HG03064 (cell line): ENCODE measurements around the gene ARMCX6.
A peak's percentile ranks its signal among the peaks of the same experiment; 100 is the strongest.
"Not testable (repeated sequence)": the region's sequence is repeated elsewhere in the genome, so short reads cannot be mapped to it uniquely, and the experiment has no call there.

ENCODE experiments used
- ATAC-seq: cut with Tn5 transposase; IDR thresholded peaks from one replicate; pipeline ENCODE4 v1.9.1; 2021; ENCODE audit warnings: low read depth; ENCODE audit not compliant: unreplicated experiment

Gene ARMCX6

GRCh38 chrX:101617211-101618191 lies at the start of gene ARMCX6:
TSS of gene ARMCX6 (minus strand) at chrX:101618000. CDS start at chrX:101616620, 1,380 bp downstream.
- ATAC-seq: peak; percentile 87

- no peak for ATAC-seq
Observed at GRCh38 chrX:101659601-101660063, 41.8 kb upstream of the ARMCX6 start, which contains the start of gene ARMCX2. TSS of gene ARMCX2 (minus strand) at chrX:101659850. CDS start at chrX:101657588, 2,262 bp downstream.

- no peak for ATAC-seq
Observed at GRCh38 chrX:101658661-101659491, 41.1 kb upstream of the ARMCX6 start.

DNA sequence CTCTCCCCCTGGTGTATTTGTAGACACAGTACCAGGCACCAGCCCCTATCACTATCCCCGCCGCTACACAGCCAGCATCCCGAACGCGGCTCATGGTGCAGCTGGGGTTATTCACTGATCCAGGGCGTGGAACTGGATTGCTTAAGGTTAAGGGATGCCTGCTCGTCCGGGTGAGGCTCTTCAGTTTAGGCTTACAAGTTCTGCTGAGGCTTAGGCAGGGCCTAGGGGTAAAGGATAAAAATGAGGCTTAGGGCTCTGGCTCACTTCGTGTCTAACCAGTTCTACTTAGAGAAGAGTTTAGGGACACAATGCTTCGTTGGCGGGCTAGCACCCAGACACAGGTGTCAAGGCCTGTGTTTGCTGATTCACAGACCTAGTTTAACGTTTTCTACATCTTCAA lies 39.7 kb upstream of the ARMCX6 start:
- no peak for ATAC-seq

DNA sequence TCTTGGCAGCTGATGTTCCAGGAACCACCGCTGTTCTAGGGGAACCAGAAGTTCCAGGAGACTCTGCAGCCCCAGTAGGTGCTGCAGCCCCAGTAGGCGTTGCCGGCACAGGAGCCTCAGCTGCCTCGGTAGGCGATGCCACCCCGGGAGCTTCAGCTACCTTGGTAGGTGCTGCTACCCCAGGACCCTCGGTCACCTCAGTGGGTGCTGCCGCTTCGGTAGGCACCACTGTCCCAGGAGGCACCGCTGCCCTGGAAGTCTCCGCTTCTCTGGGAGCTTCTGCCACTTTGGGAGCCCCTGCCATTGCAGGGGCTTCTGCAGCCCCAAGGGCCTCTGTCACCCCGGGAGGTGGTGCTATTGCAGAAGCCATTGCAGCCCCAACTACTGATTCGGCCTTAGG lies 39.0 kb upstream of the ARMCX6 start:
- ATAC-seq: no peak

GRCh38 chrX:101655534-101655933 lies 37.7 kb upstream of the ARMCX6 start:
- no peak for ATAC-seq

GRCh38 chrX:101647716-101648115 lies 29.9 kb upstream of the ARMCX6 start:
- ATAC-seq: not testable (repeated sequence)

DNA sequence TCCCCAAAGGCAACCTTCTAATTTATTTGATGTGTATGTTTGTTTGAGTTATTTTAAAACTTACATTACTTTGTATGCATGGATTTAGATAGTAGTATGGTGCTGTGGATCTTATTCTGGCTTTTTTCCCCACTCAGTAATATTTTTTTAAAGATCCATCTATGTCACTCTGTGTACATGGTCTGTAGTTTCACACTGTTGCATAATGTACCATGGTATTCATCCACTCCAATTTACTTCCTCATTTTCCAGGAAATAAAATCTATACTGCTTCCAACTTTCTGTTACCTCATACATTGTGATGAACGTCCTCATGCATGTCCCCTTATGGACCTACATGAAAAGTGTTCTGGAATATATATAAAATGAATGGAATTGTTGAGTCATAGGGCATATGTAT lies 24.3 kb upstream of the ARMCX6 start:
- no peak for ATAC-seq

- no peak for ATAC-seq
Observed at GRCh38 chrX:101639583-101639982, 21.8 kb upstream of the ARMCX6 start.

GRCh38 chrX:101619364-101619763 lies 1.6 kb upstream of the ARMCX6 start:
- ATAC-seq: no peak

GRCh38 chrX:101605728-101606127 lies 12.1 kb downstream of the ARMCX6 start:
- ATAC-seq: no peak

DNA sequence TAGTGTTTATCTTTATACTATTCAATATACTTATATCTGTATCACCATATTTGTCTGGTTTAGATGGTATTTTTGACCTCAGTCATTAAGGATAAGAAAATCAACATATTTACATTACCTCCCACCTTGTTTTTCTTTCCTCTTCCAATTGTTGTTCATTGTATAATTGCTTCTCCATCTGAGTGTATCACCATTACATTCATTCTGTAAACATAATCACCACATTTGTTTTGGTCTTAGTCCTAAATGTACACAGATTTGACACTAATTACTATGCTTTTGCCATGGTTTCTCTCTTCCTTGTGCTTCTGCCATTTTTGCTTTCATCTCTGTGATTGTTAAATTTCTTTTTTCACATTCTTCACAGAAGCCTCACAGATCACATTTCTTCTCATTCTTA lies 12.7 kb downstream of the ARMCX6 start:
- no peak for ATAC-seq

- ATAC-seq: no peak
Observed at GRCh38 chrX:101602077-101602476, 15.7 kb downstream of the ARMCX6 start.

- not testable (repeated sequence) for ATAC-seq
Observed at GRCh38 chrX:101599592-101599991, 18.2 kb downstream of the ARMCX6 start.

GRCh38 chrX:101595739-101596419 lies 21.9 kb downstream of the ARMCX6 start:
- ATAC-seq: peak; percentile 99
